ENCODE results near the gene NME5. TPM values are rescaled to one million over a fixed set of nuclear protein-coding genes. Genes with fewer than 3 reads are reported as not detected.

NME5 gene
- total and polyA plus RNA-seq, 8 donors: 1.5 to 2.7 (median 2.1) TPM; not detected in 3

DNA sequence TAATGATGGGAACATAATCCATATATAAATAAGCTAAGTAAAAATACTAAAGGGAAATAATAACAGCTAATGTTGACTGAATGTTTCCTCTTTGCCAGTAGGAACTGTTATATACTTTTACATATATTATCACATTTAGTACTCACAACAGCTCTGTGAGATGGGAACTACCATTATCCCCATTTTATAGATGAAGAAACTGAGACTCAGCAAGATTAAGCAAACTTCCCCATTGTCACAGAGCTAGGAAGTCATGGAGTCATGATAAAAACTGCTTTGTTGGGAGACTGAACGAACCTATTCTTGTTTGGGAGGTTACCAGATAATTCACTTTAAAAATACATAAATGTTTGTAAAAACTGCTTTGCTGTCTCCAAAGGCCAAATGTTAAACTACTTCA lies 32.0 kb downstream of the NME5 start:
- Histone ChIP-seq H3K4me1 (peaks cover 0 to 12% (median 3%) of the 10 kb centered on the region in 4 donors), H3K36me3 (no peaks in the 10 kb centered on the region), H3K27me3 (peaks cover 0 to 4% (median 0%) of the 10 kb centered on the region in 3 donors), H3K27ac (no peak overlapping the region), H3K9me3 (no peaks in the 10 kb centered on the region), H3K4me3 (no peak overlapping the region)
- intact Hi-C loops (cut with DNase I; ENCODE audit: low total_unique reads): no loop called here
- no peak for TF ChIP-seq EP300 (IDR thresholded peaks at IDR 0.05)
- no peak for TF ChIP-seq POLR2A (IDR thresholded peaks at IDR 0.05)
- TF ChIP-seq, protein P1, sequence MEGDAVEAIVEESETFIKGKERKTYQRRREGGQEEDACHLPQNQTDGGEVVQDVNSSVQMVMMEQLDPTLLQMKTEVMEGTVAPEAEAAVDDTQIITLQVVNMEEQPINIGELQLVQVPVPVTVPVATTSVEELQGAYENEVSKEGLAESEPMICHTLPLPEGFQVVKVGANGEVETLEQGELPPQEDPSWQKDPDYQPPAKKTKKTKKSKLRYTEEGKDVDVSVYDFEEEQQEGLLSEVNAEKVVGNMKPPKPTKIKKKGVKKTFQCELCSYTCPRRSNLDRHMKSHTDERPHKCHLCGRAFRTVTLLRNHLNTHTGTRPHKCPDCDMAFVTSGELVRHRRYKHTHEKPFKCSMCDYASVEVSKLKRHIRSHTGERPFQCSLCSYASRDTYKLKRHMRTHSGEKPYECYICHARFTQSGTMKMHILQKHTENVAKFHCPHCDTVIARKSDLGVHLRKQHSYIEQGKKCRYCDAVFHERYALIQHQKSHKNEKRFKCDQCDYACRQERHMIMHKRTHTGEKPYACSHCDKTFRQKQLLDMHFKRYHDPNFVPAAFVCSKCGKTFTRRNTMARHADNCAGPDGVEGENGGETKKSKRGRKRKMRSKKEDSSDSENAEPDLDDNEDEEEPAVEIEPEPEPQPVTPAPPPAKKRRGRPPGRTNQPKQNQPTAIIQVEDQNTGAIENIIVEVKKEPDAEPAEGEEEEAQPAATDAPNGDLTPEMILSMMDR (IDR thresholded peaks at IDR 0.05): no peak
- TF ChIP-seq POLR2AphosphoS5 (IDR thresholded peaks at IDR 0.05): no peak
- no peak for DNase-seq
- WGBS, 5 donors: 5 to 35% (median 21%) methylated on average over 1 of the region's 1 CpG

DNA sequence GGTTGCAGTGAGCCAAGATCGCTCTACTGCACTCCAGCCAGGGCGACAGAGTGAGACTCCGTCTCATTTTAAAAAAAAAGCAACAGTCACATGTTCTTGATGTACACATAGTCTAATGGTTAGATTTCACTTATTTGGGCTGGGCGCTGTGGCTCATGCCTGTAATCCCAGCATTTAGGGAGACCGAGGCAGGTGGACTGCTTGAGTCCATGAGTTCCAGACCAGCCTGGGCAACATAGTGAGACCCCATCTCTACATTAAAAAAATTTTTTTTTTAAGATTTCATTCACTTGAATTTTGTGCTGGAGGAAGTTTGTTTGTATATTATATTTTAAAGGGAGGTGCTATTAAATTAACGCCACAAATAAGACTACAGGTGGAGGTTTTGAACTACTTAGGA lies 33.5 kb downstream of the NME5 start:
- H3K9me3 ChIP-seq: no peaks in the 10 kb centered on the region
- H3K27me3 ChIP-seq: no peaks in the 10 kb centered on the region
- intact Hi-C loops (cut with DNase I; ENCODE audit: low total_unique reads): no loop called here
- no peak overlapping the region for H3K4me3 ChIP-seq
- no peak for DNase-seq
- H3K27ac ChIP-seq: no peak overlapping the region
- WGBS, 5 donors: 91 to 93% (median 92%) methylated on average over 6 of the region's 6 CpGs
- H3K36me3 ChIP-seq: no peaks in the 10 kb centered on the region
- no peak for TF ChIP-seq POLR2A (IDR thresholded peaks at IDR 0.05)
- TF ChIP-seq, protein P1 (IDR thresholded peaks at IDR 0.05): no peak
- TF ChIP-seq EP300 (IDR thresholded peaks at IDR 0.05): no peak
- TF ChIP-seq POLR2AphosphoS5 (IDR thresholded peaks at IDR 0.05): no peak
- peaks cover 0 to 6% (median 3%) of the 10 kb centered on the region in 4 donors for H3K4me1 ChIP-seq

DNA sequence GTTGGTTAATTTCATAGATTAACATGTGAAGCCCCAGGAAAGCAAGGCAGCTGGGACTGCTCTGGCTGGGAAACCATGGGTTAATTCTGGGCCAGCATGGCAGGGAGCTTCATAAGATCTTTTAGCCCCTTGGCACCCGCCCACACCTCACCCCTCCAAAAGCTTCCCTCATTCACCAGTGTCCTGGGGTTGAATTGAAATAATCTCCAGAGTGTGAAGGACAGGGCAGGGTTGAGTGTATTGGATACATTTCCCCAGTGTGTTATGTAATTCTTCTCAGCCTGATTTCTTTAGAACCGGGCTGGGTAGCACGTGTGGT lies 36.0 kb downstream of the NME5 start:
- DNase-seq: no peak
- Histone ChIP-seq H3K9me3 (no peaks in the 10 kb centered on the region), H3K27ac (no peak overlapping the region), H3K4me3 (no peak overlapping the region), H3K36me3 (no peaks in the 10 kb centered on the region), H3K4me1 (peaks cover 0 to 6% (median 3%) of the 10 kb centered on the region in 4 donors), H3K27me3 (peaks cover 0 to 7% (median 0%) of the 10 kb centered on the region in 3 donors)
- WGBS, 5 donors: 20 to 35% (median 25%) methylated on average over 3 of the region's 3 CpGs
- intact Hi-C loops (cut with DNase I; ENCODE audit: low total_unique reads): no loop called here
- no peak for TF ChIP-seq POLR2A (IDR thresholded peaks at IDR 0.05)
- TF ChIP-seq POLR2AphosphoS5 (IDR thresholded peaks at IDR 0.05): no peak
- TF ChIP-seq, protein P1 (IDR thresholded peaks at IDR 0.05): no peak
- no peak for TF ChIP-seq EP300 (IDR thresholded peaks at IDR 0.05)

DNA sequence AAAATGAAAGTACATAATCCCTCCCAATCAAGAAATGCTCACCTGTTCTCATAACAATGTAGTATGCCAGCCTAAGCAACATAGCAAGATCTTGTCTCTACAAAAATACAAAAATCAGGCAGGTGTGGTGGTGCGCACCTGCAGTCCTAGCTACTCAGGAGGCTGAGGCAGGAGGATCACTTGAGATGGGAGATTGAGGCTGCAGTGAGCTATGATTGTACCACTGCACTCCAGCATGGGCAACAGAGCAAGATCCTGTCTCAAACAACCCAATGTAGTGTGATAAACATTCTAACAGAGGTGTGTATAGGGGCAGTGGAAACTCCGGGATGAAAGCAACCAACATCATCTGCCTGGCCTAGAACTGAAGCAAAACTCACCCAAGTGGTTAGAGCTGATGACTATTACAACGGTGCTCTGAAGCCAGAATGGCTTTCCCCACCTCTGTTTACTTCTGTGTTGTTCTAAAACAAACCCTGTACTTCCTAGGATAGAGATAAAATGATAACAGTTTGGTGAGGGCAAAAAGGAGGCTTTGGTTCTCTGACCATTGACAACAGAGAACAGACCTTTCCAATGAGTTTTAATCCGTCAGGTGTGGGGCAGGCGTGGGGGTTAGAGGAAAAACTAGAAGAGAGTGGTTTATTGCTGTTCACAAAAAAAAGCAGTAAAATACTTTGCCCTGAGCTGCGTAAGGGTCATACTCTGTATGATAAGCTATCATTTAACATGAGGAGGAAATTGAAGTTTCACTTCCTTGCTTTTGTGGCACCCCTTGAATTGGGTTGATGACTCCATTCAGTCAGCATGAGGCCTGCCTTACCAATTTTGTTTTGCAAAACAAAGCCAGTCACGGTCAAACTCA lies 36.5 kb downstream of the NME5 start:
- no peak for DNase-seq
- WGBS, 5 donors: 40 to 54% (median 50%) methylated on average over 7 of the region's 7 CpGs
- TF ChIP-seq, protein P1 (IDR thresholded peaks at IDR 0.05): no peak
- TF ChIP-seq POLR2A (IDR thresholded peaks at IDR 0.05) (no peak), POLR2AphosphoS5 (IDR thresholded peaks at IDR 0.05) (no peak), EP300 (IDR thresholded peaks at IDR 0.05) (no peak)
- peaks cover 0 to 5% (median 2%) of the 10 kb centered on the region in 4 donors for H3K4me1 ChIP-seq
- no peaks in the 10 kb centered on the region for H3K36me3 ChIP-seq
- no peaks in the 10 kb centered on the region for H3K9me3 ChIP-seq
- intact Hi-C loops (cut with DNase I; ENCODE audit: low total_unique reads): no loop called here
- peaks cover 0 to 12% (median 0%) of the 10 kb centered on the region in 3 donors for H3K27me3 ChIP-seq
- H3K4me3 ChIP-seq: no peak overlapping the region
- no peak overlapping the region for H3K27ac ChIP-seq
